GM23248 (cell line): ENCODE measurements around the gene NPBWR2. TPM values are rescaled to one million over a fixed set of nuclear protein-coding genes. Genes with fewer than 3 reads are reported as not detected.

ENCODE experiments used
- DNase-seq: peaks from one replicate; pipeline ENCODE4 v3.0.0-alpha.2; 2015
- H2AFZ ChIP-seq: fragments of 200-600 bp; sonication (generic); 2 replicates; pipeline ENCODE4 v1.6.1; 2016; ENCODE audit warnings: antibody characterized with exemption
- H3F3A ChIP-seq: fragments of 200-600 bp; sonication (generic); 2 replicates; pipeline ENCODE4 v1.6.1; 2016; ENCODE audit warnings: mild to moderate bottlenecking, antibody characterized with exemption, mixed run types; ENCODE audit not compliant: insufficient read depth
- H3K27ac ChIP-seq: fragments of 200-600 bp; sonication (generic); 2 replicates; pipeline ENCODE4 v1.5.1; 2016; ENCODE audit warnings: mild to moderate bottlenecking
- H3K27me3 ChIP-seq: fragments of 200-600 bp; sonication (generic); replicated peaks from 2 replicates; pipeline ENCODE4 v1.6.1; 2016; ENCODE audit warnings: mild to moderate bottlenecking; ENCODE audit not compliant: insufficient read depth
- H3K36me3 ChIP-seq: fragments of 200-600 bp; sonication (generic); 2 replicates; pipeline ENCODE4 v1.6.1; 2016; ENCODE audit warnings: low read depth, mild to moderate bottlenecking
- H3K4me1 ChIP-seq: fragments of 200-600 bp; sonication (generic); 2 replicates; pipeline ENCODE4 v1.6.1; 2016; ENCODE audit warnings: mild to moderate bottlenecking; ENCODE audit not compliant: insufficient read depth
- H3K4me2 ChIP-seq: fragments of 200-600 bp; sonication (generic); one replicate; pipeline ENCODE4 v1.6.1; 2016; ENCODE audit warnings: mild to moderate bottlenecking; ENCODE audit not compliant: unreplicated experiment
- H3K4me3 ChIP-seq: fragments of 200-600 bp; sonication (generic); 2 replicates; pipeline ENCODE4 v1.5.1; 2016; ENCODE audit warnings: mild to moderate bottlenecking
- H3K79me2 ChIP-seq: fragments of 200-600 bp; sonication (generic); 2 replicates; pipeline ENCODE4 v1.6.1; 2016; ENCODE audit warnings: mild to moderate bottlenecking; ENCODE audit not compliant: insufficient read depth
- H3K9ac ChIP-seq: fragments of 200-600 bp; sonication (generic); 2 replicates; pipeline ENCODE4 v1.6.1; 2016; ENCODE audit warnings: mild to moderate bottlenecking
- H3K9me2 ChIP-seq: fragments of 200-600 bp; sonication (generic); 2 replicates; pipeline ENCODE4 v1.6.1; 2016; ENCODE audit warnings: mixed run types, mild to moderate bottlenecking, moderate library complexity; ENCODE audit not compliant: insufficient read depth
- H3K9me3 ChIP-seq: fragments of 200-600 bp; sonication (generic); one replicate; pipeline ENCODE4 v1.6.1; 2017; ENCODE audit warnings: low read depth
- H4K20me1 ChIP-seq: fragments of 200-600 bp; sonication (generic); 2 replicates; pipeline ENCODE4 v1.6.0; 2016; ENCODE audit not compliant: insufficient read depth
- EZH2 ChIP-seq: fragments of 200-600 bp; sonication (generic); IDR thresholded peaks from 2 replicates; pipeline ENCODE4 v1.6.1; 2018; ENCODE audit warnings: antibody characterized with exemption, mild to moderate bottlenecking; ENCODE audit not compliant: insufficient read depth, poor library complexity, severe bottlenecking
- EZH2phosphoT487 ChIP-seq: fragments of 200-600 bp; sonication (generic); IDR thresholded peaks from 2 replicates; pipeline ENCODE4 v1.6.1; 2018; ENCODE audit warnings: antibody characterized with exemption, moderate library complexity, mild to moderate bottlenecking, low read depth; ENCODE audit not compliant: insufficient read depth
- WGBS, 2 experiments: methylation state at CpG; one replicate each; pipeline ENCODE4 v1.1.6; 2015 to 2017; ENCODE audit warnings: low lambda C conversion rate in 2 of 2, low coverage in 1 of 2; ENCODE audit errors: missing lambda C conversion rate in 2 of 2; 5-methylcytosine and 5-hydroxymethylcytosine counted together
- in situ Hi-C: fragments of 300-500 bp; cut with MboI; formaldehyde crosslinking; loops from 2 replicates; pipeline ENCODE4 v1.15.0; 2020
- polyA plus RNA-seq: library from polyadenylated mRNA; unstranded; fragments of >200 nt; fragmentation: Nextera tagmentation; extraction: Ambion mirVana; gene quantifications from 2 replicates; pipeline ENCODE4 v1.2.1, GENCODE V29; 2016
- total RNA-seq: library from RNA; depleted of rRNA; stranded (reverse); fragments of >200 nt; shearing (Covaris generic); gene quantifications from 2 replicates; pipeline ENCODE4 v1.2.3, GENCODE V29; 2014

The NPBWR2 gene
- total and polyA plus RNA-seq, 2 experiments from 2014 or later = not detected

DNA sequence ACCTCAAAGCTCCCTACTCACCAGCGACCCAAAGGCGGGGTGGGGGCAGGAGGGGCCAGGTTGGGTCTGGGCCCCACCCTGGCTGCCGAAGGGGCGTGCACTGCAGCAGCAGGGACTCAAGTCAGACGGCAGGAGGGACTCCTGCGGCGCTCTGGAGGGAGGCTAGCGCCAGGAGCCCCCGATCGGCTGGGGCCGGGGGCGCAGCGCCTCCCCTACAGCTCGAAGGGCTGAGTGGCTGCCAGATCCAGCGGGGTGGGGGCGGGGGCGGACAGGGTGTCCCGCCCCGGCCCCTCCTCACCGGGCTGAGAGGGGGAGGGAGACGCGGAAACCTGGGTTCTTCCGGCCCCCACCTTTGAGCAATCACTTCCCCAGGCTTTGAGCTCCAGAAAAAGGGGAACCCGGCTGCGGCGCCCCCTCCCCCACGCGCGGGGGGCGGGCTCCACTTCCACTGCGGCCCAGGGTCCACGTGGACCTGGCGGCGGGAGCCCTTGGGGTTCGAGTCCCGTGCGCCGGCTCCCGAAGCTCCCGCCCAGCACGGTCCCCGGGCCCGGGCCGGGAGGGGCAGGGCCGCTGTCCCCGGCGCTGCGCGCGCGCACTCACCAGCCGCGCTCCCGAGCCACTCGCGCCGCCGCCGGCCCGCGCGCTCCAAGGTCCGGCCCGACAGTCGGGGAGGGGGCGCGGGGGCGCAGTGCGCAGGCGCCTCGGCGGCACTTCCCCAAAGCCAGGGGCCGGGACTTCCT is 27.9 kb downstream of the NPBWR2 start, which contains the start of gene RGS19:
Gene RGS19 (minus strand): TSS at position 246 of the 740 bp plus-strand sequence. CDS start 2,632 bp downstream, outside the sequence.
- Histone ChIP-seq H3F3A (no peaks in the 10 kb centered on the region), H3K27ac (no peak within 1 kb of the TSS), H3K4me2 (peak within 1 kb of the TSS; percentile 68), H3K4me3 (peak within 1 kb of the TSS; percentile 78), H4K20me1 (no peaks in the 10 kb centered on the region), H3K4me1 (peaks cover 10% of the 10 kb centered on the region), H2AFZ (peak within 1 kb of the TSS; percentile 70), H3K27me3 (no peaks in the 10 kb centered on the region; the same call in 1 of the 2 replicates), H3K9me3 (no peaks in the 10 kb centered on the region), H3K36me3 (no peaks in the 10 kb centered on the region), H3K9me2 (no peaks in the 10 kb centered on the region), H3K9ac (peak within 1 kb of the TSS; percentile 73), H3K79me2 (no peaks in the 10 kb centered on the region)
- no peak for TF ChIP-seq EZH2phosphoT487
- TF ChIP-seq EZH2 = no peak
- WGBS, 2 experiments = 1% methylated on average over 33 to 56 of the region's 73 CpGs
- DNase-seq = peak; percentile 67
- in situ Hi-C loops = no loop called here

GRCh38 chr20:64078934-64079272 is 28.5 kb downstream of the NPBWR2 start:
- no peaks in the 10 kb centered on the region for H3K9me3 ChIP-seq
- H3K4me1 ChIP-seq = peaks cover 10% of the 10 kb centered on the region
- no peaks in the 10 kb centered on the region for H3K27me3 ChIP-seq
- no peak overlapping the region for H3K27ac ChIP-seq
- peak overlapping the region; percentile 73 for H3K9ac ChIP-seq
- peak overlapping the region; percentile 78 for H3K4me3 ChIP-seq
- in situ Hi-C loops = no loop called here
- 25 to 32% methylated on average over 4 of the region's 4 CpGs for WGBS, 2 experiments
- H3K36me3 ChIP-seq = no peaks in the 10 kb centered on the region
- H2AFZ ChIP-seq = peak overlapping the region; percentile 59
- peak overlapping the region; percentile 68 for H3K4me2 ChIP-seq
- no peak for DNase-seq
- no peaks in the 10 kb centered on the region for H4K20me1 ChIP-seq
- TF ChIP-seq EZH2 (no peak), EZH2phosphoT487 (no peak)
- H3K9me2 ChIP-seq = no peaks in the 10 kb centered on the region
- H3K79me2 ChIP-seq = no peaks in the 10 kb centered on the region
- no peaks in the 10 kb centered on the region for H3F3A ChIP-seq

- H3K27ac ChIP-seq = no peak overlapping the region
- WGBS, 2 experiments = 81 to 83% methylated on average over 15 of the region's 15 CpGs
- peaks cover 10% of the 10 kb centered on the region for H3K4me1 ChIP-seq
- no peaks in the 10 kb centered on the region for H3K27me3 ChIP-seq
- H3K9me3 ChIP-seq = no peaks in the 10 kb centered on the region
- in situ Hi-C loops = no loop called here
- H3K4me3 ChIP-seq = peak overlapping the region; percentile 78
- peak overlapping the region; percentile 68 for H3K4me2 ChIP-seq
- no peak for DNase-seq
- no peaks in the 10 kb centered on the region for H3K9me2 ChIP-seq
- no peaks in the 10 kb centered on the region for H3K36me3 ChIP-seq
- 0 out of 2 replicates have a peak overlapping the region, but pooled peaks have one; percentile 73 for H3K9ac ChIP-seq
- H3F3A ChIP-seq = no peaks in the 10 kb centered on the region
- no peak overlapping the region for H2AFZ ChIP-seq
- H3K79me2 ChIP-seq = no peaks in the 10 kb centered on the region
- TF ChIP-seq EZH2 = no peak
- TF ChIP-seq EZH2phosphoT487 = no peak
- no peaks in the 10 kb centered on the region for H4K20me1 ChIP-seq
These were observed 29.4 kb downstream of the NPBWR2 start for GRCh38 chr20:64077876-64078551.

DNA sequence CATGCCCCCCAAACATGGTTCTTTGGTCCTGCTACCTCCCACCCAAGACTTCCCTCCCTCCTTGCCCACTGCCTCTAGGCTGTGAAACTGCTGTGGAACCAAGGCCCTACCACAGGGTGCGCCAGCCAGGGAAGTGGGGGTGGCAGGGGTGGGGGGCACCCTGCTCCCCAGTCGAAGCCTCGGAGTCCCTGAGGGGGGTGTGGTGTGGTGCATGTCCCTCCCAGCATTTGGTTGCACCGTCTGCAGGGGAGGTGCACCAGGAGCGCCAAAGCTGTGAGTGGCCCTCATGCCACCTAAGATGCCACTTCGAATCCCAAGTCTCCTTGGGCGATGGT is 29.9 kb downstream of the NPBWR2 start:
- H3K4me2 ChIP-seq = no peak overlapping the region
- peaks cover 10% of the 10 kb centered on the region for H3K4me1 ChIP-seq
- in situ Hi-C loops = no loop called here
- no peaks in the 10 kb centered on the region for H3K9me2 ChIP-seq
- H3K36me3 ChIP-seq = no peaks in the 10 kb centered on the region
- H3K4me3 ChIP-seq = no peak overlapping the region
- no peak overlapping the region for H2AFZ ChIP-seq
- no peaks in the 10 kb centered on the region for H3F3A ChIP-seq
- H3K27ac ChIP-seq = no peak overlapping the region
- no peaks in the 10 kb centered on the region for H3K9me3 ChIP-seq
- H3K9ac ChIP-seq = no peak overlapping the region
- no peaks in the 10 kb centered on the region for H3K79me2 ChIP-seq
- WGBS, 2 experiments = 85 to 88% methylated on average over 6 to 7 of the region's 7 CpGs
- no peaks in the 10 kb centered on the region for H4K20me1 ChIP-seq
- no peak for TF ChIP-seq EZH2phosphoT487
- TF ChIP-seq EZH2 = no peak
- H3K27me3 ChIP-seq = no peaks in the 10 kb centered on the region
- DNase-seq = no peak
